SHP77 (cell line): ENCODE measurements around the gene TRPM3.
"Not testable (repeated sequence)": the region's sequence is repeated elsewhere in the genome, so short reads cannot be mapped to it uniquely, and the experiment has no call there.

Source experiments
- DNase-seq, 2 experiments: peaks; one replicate each; lab custom pipeline; 2025; lab: John Stamatoyannopoulos, UW

The TRPM3 gene

DNA sequence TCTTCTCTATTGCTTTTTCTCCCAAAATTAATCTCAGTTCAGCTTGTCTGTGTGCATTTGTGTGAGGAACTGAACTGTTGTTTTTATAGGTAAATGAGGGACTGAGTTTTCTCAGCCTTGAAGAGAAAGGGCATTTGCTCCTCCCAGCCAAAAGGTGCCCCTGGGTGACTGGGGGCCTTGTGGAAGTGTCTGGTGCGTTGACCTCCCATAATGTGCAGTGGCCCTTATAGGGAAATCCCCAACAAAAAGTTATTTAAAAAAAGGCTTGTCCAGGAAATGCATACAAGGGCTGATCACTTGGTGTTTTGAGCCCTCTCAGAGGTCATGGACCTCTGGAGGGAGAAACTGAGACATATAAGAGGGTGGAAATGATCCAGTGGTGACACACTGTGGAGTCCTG, 467.3 kb downstream of the TRPM3 start:
- no peak for DNase-seq

DNA sequence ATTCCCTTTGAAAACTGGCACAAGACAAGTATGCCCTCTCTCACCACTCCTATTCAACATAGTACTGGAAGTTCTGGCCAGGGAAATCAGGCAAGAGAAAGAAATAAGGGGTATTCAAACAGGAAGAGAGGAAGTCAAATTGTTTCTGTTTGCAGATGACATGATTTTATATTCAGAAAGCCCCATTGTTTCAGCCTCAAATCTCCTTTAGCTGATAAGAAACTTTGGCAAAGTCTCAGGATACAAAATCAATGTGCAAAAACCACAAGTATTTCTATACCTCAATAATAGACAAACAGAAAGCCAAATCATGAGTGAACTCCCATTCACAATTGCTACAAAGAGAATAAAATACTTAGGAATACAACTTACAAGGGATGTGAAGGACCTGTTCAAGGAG, 476.8 kb downstream of the TRPM3 start:
- DNase-seq: not testable (repeated sequence)

DNA sequence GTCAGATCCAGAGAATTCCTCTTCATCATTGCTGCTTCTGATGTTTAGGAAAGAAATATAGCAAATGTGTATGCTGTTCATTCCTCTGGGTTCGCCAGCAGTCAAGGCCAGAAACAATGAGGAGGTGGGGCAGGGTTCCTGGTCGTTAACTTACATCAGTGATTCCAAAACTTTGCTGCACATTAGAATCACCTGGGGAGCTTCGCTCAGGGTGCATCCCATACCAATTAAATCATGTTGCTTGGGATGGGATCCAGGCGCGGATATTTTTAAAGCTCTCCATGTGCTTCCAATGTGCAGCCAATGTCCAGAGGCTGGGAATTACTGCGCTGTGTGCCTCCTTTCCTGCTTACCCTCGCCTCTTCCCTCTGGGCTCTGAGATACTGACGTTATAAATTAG, 479.1 kb downstream of the TRPM3 start:
- no peak for DNase-seq

GRCh38 chr9:70641631-70642030, 479.8 kb downstream of the TRPM3 start:
- DNase-seq: no peak

DNA sequence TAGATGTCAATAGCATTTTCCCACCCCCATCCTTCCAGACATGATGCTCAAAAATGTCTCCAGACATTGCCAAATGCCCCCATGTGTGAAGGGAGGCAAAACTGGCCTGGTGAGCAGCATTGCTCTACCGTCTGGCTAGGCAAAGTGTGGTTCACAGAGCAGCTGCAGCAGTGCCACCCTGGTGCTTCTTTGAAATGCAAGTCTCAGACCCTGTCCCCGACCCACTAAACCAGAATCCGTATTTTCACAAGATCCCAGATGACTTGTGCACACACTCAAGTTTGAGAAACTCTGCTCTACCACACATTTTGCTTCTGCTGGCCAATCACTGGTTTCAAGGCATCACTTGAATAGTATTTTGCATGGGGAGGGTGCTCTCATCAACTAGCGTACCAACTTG, 480.4 kb downstream of the TRPM3 start:
- DNase-seq: no peak

- DNase-seq: peak in 1 of 2 experiments; percentile 27
Measured at GRCh38 chr9:70639853-70640814, 481.3 kb downstream of the TRPM3 start.

GRCh38 chr9:70635790-70636189, 485.6 kb downstream of the TRPM3 start:
- DNase-seq: no peak

GRCh38 chr9:70634696-70635095, 486.7 kb downstream of the TRPM3 start:
- DNase-seq: no peak

- no peak for DNase-seq
Measured at GRCh38 chr9:70630971-70631370, 490.4 kb downstream of the TRPM3 start.

DNA sequence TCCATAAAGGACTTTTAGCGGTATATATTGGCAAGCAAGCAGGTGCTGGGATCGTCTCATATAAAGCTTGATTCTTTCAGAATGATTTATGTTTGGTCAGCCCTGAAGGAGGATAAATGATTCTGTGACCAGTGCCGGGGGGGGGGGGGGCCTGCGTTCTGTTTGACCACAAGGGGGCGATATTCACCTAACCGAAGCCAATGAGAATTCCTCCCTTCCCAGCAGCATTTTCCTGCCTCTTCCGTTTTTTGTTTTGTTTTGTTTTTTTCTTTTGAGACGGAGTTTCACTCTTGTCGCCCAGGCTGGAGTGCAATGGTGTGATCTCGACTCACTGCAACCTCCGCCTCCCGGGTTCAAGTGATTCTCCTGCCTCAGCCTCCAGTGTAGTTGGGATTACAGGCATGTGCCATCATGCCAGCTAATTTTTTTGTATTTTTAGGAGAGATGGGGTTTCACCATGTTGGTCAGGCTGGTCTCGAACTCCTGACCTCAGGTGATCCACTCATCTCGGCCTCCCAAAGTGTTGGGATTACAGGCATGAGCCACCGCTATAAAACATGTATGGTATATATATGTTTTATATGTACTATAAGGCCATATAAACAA, 492.2 kb downstream of the TRPM3 start:
- not testable (repeated sequence) for DNase-seq

GRCh38 chr9:70625078-70625477, 496.3 kb downstream of the TRPM3 start:
- no peak for DNase-seq

- DNase-seq: no peak
Measured at GRCh38 chr9:70618784-70619183, 502.6 kb downstream of the TRPM3 start.

DNA sequence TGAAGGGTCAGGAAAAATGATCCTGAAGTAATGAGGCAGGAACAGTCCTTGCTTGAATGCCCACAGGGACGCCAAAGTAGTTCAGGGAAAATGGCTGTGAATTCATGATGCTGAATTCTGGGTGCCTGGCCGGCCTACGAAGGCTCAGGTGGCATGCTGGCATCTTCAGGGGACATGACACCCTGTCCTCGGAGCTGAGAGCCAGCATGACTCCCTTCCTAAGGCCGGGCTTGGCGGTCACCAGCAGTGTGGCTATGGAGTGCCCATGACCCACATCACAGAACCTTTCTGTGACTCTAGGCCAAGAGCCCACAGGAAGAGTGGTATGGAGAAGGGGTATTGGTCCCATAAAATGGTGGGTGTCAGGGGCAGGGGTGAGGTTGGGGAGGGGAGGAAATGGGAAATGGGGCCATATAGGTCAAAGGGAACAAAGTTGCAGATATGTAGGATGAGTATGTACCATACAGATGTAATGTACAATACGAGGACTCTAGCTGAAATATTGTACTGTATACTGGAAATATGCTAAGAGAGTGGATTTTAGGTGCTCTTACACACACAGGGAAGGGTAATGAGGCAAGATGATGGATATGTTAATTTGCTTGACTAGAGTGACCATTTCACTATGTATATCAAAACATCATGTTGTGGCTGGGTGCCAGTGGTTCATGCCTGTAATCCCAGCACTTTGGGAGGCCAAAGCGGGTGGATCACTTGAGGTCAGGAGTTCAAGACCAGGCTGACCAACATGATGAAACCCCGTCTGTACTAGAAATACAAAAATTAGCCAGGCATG, 504.2 kb downstream of the TRPM3 start:
- DNase-seq: no peak

DNA sequence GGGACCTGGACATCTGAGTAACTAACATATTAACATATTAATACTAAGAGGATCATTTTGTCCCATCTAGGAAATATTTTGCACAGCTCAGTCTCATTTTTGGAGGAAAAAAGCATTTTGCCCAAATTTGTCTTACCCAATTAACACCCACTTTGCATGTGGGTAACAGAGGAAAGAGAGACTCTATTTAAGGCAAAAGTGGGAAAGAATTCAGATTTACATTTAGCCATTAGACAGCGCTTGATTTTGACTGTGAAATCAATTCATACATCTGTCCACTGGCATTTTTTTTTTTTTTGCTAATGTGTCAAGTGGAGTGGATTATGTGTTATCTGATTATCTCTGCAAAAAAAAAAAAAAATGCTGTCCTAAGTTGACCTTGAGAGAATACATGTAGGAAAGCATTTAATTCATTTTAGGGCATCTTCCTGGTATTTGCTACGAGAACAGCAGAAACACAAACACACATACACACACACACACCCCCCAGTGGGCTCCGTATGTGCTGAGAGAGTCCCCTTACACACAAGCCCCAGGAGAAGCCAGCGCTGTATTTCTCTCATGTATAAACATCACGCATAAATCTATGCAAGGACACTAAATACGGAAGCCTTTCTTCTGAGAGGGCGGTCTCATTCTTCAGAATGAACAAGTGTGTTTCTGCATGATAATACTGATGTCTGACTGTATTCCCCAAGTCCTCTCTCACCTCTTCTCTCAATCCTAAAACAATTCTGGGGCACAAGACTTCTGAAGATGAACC, 505.0 kb downstream of the TRPM3 start:
- DNase-seq: no peak

DNA sequence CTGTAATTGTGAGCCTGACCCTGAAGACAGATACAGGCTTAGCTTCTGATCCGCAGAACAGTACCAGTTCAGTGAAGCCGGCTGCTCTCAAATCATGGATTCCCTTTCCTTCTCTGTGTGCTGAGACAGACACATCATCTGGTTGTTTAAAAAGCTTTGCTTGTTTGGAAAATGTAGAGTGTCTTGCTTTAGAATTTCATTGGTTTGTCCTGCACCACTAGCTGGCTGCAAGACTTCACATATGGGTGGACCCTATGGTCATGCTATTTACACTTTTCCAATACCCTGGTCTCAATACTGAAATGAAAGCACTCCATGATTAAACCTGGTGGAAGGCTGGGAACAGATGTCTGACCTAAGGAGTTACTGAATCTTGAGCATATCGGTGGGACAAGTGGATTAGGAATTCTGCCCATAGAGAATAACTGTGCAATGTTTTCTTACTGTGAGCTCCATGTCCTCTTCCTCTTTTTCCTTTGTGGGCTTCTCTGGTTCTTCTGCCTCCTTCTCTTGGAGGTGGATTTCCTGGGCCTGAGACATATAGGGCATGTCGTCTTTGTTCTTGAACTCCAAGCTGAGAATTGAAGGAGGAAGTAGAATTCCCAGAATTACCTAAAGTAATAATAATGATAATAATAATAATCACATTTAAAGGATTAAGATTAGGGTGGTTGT, 505.8 kb downstream of the TRPM3 start:
- DNase-seq: no peak

- DNase-seq: no peak
Measured at GRCh38 chr9:70614786-70615463, 506.5 kb downstream of the TRPM3 start.

DNA sequence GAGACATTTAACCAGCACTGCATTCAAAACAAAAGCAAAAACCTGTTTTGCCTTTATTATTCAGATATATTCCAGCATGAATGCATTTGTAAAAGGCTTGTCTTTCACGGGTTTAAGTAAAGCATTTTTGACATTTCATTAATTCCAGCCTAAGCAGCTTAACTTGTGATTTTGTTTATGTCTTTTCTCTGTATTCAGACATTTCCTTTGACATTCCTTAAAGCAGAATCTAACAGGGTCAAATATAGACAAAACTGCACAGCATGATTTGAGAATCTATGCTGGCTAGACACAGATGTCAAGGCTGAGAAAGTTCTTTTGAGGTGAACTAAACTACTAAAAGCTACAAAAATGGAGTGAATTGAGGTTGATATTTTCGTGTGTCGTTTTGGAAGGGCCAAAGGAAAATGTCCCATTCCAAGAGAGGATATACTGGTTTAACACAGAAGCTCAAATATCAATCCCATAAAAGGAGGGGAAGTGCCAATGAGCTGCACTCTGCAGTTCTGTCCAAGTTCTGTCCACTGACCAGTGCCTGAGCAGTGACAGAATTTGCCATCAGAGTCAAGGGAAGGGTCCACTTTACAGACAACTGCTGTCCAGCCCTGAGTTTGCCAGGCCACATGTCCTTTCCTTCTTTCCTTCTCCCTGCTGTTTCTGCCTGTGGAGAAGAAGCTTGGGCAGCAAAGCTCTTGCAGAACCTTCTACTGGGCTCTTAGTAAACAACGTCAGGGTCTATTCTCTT, 508.2 kb downstream of the TRPM3 start:
- DNase-seq: no peak

DNA sequence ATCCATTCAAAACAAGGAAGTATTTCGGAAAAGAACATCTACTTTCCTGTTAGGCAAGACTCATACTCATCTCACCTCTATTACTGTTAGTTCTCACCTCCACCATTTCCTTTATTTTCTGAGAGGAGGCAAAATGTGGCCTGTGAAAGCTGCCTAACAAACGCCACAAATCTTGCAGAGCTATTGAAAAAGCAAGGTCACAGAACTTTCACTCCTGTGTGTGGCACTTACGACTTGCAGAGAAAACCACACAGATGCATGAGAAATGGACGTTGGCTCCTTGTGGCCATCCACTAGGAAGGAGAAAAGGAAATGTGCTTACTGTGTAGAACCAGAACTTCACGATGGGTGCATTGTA, 511.2 kb downstream of the TRPM3 start:
- DNase-seq: no peak

GRCh38 chr9:70609542-70610286, 511.7 kb downstream of the TRPM3 start:
- DNase-seq: no peak
